Astrocyte (in vitro differentiated cells and primary cell): Measurements from ENCODE around the gene TSPAN4. TPM values are rescaled to one million over a fixed set of nuclear protein-coding genes. Genes with fewer than 3 reads are reported as not detected.
A peak's percentile ranks its signal among the peaks of the same experiment; 100 is the strongest.

Source experiments
- DNase-seq: peaks from one replicate; pipeline ENCODE4 v3.0.0-alpha.2; 2010; ENCODE audit warnings: low read depth
- FAIRE-seq: peaks from 2 replicates; lab custom pipeline; 2011; peaks lifted over from hg19 to GRCh38; lab: Jason Lieb, UNC
- H2AFZ ChIP-seq: 2 replicates; pipeline ENCODE4 v1.6.0; 2012; ENCODE audit warnings: low read depth, low read length, inconsistent platforms
- H3K27ac ChIP-seq: 2 replicates; pipeline ENCODE4 v1.5.1; 2011; ENCODE audit warnings: low read depth, low read length, inconsistent platforms
- H3K27me3 ChIP-seq: 2 replicates; pipeline ENCODE4 v1.6.0; 2011; ENCODE audit warnings: low read length, inconsistent platforms; ENCODE audit not compliant: insufficient read depth
- H3K36me3 ChIP-seq: 2 replicates; pipeline ENCODE4 v1.5.1; 2011; ENCODE audit warnings: low read length, inconsistent platforms; ENCODE audit not compliant: insufficient read depth
- H3K4me1 ChIP-seq: 2 replicates; pipeline ENCODE4 v1.5.1; 2011; ENCODE audit warnings: low read length, inconsistent platforms; ENCODE audit not compliant: insufficient read depth
- H3K4me2 ChIP-seq: 2 replicates; pipeline ENCODE4 v1.6.0; 2012; ENCODE audit warnings: low read length, inconsistent platforms
- H3K4me3 ChIP-seq: 2 replicates; pipeline ENCODE4 v1.5.1; 2011; ENCODE audit warnings: low read depth, mild to moderate bottlenecking, low read length, inconsistent platforms; ENCODE audit not compliant: insufficient read depth
- H3K79me2 ChIP-seq: 2 replicates; pipeline ENCODE4 v1.6.0; 2012; ENCODE audit warnings: mild to moderate bottlenecking, low read length, inconsistent platforms; ENCODE audit not compliant: insufficient read depth
- H3K9ac ChIP-seq: 2 replicates; pipeline ENCODE4 v1.6.0; 2012; ENCODE audit warnings: mild to moderate bottlenecking, low read length, inconsistent platforms
- H3K9me3 ChIP-seq: 2 replicates; pipeline ENCODE4 v1.5.1; 2012; ENCODE audit warnings: low read depth, mild to moderate bottlenecking, low read length, inconsistent platforms; ENCODE audit not compliant: insufficient read depth
- H4K20me1 ChIP-seq: 2 replicates; pipeline ENCODE4 v1.6.0; 2012; ENCODE audit warnings: low read length, inconsistent platforms; ENCODE audit not compliant: insufficient read depth
- H3K27ac Mint-ChIP-seq: one replicate; pipeline ENCODE4 v1.8.0; 2021; ENCODE audit warnings: mild to moderate bottlenecking, mixed read lengths; ENCODE audit not compliant: unreplicated experiment
- H3K27me3 Mint-ChIP-seq: one replicate; pipeline ENCODE4 v1.8.0; 2021; ENCODE audit warnings: low read depth, mixed read lengths; ENCODE audit not compliant: unreplicated experiment
- H3K36me3 Mint-ChIP-seq: one replicate; pipeline ENCODE4 v1.8.0; 2021; ENCODE audit warnings: low read depth, mixed read lengths; ENCODE audit not compliant: unreplicated experiment
- H3K4me1 Mint-ChIP-seq: one replicate; pipeline ENCODE4 v1.8.0; 2021; ENCODE audit warnings: low read depth, mixed read lengths; ENCODE audit not compliant: unreplicated experiment
- H3K4me3 Mint-ChIP-seq: one replicate; pipeline ENCODE4 v1.8.0; 2021; ENCODE audit warnings: mild to moderate bottlenecking, moderate library complexity, mixed read lengths; ENCODE audit not compliant: unreplicated experiment
- H3K9me3 Mint-ChIP-seq: one replicate; pipeline ENCODE4 v1.8.0; 2021; ENCODE audit warnings: mild to moderate bottlenecking, mixed read lengths; ENCODE audit not compliant: unreplicated experiment
- CTCF ChIP-seq: IDR thresholded peaks from 2 replicates; pipeline ENCODE4 v1.5.1; 2011; ENCODE audit warnings: low read depth, mild to moderate bottlenecking, inconsistent platforms, low read length, moderate library complexity; ENCODE audit not compliant: insufficient read depth
- EZH2 ChIP-seq: IDR thresholded peaks from 2 replicates; pipeline ENCODE4 v1.6.1; 2012; ENCODE audit warnings: mild to moderate bottlenecking, low read length, inconsistent platforms; ENCODE audit not compliant: insufficient read depth
- total RNA-seq: library from RNA; stranded (reverse); gene quantifications from 2 replicates; pipeline ENCODE4 v1.2.1, GENCODE V29; 2021

The TSPAN4 gene
- total RNA-seq, 1 donor from 2014 or later, result 69.5 TPM

- peaks cover 32% of the 10 kb centered on the region for H4K20me1 ChIP-seq
- Mint-ChIP-seq H3K27ac (no peak within 1 kb of the TSS), H3K4me3 (peak within 1 kb of the TSS; percentile 87), H3K4me1 (peaks cover 5% of the 10 kb centered on the region), H3K9me3 (no peaks in the 10 kb centered on the region), H3K27me3 (no peaks in the 10 kb centered on the region), H3K36me3 (peaks cover 1% of the 10 kb centered on the region)
- no peaks in the 10 kb centered on the region for H3K9me3 ChIP-seq
- H3K27ac ChIP-seq, result peak within 1 kb of the TSS; percentile 83
- peaks cover 24% of the 10 kb centered on the region for H3K4me1 ChIP-seq
- H3K4me3 ChIP-seq, result peak within 1 kb of the TSS; percentile 76
- H3K36me3 ChIP-seq, result no peaks in the 10 kb centered on the region
- H3K27me3 ChIP-seq, result no peaks in the 10 kb centered on the region
- FAIRE-seq, result no peak
- H2AFZ ChIP-seq, result peak within 1 kb of the TSS; percentile 73
- TF ChIP-seq EZH2, result no peak
- TF ChIP-seq CTCF, result no peak
- peaks cover 29% of the 10 kb centered on the region for H3K79me2 ChIP-seq
- H3K4me2 ChIP-seq, result peak within 1 kb of the TSS; percentile 98
- no peak for DNase-seq
- peak within 1 kb of the TSS; percentile 89 for H3K9ac ChIP-seq
Observed at GRCh38 chr11:818396-819128, 24.1 kb upstream of the TSPAN4 start, which contains the start of gene PNPLA2. TSS of gene PNPLA2 (plus strand) at chr11:818914. CDS start at chr11:819719, 805 bp downstream.

GRCh38 chr11:819129-819931, 23.3 kb upstream of the TSPAN4 start:
- Histone ChIP-seq H3K4me1 (peaks cover 24% of the 10 kb centered on the region), H2AFZ (peak overlapping the region; percentile 73), H3K27me3 (no peaks in the 10 kb centered on the region), H3K4me2 (peak overlapping the region; percentile 98), H3K27ac (peak overlapping the region; percentile 83), H4K20me1 (peaks cover 29% of the 10 kb centered on the region), H3K9ac (peak overlapping the region; percentile 89), H3K36me3 (no peaks in the 10 kb centered on the region), H3K9me3 (no peaks in the 10 kb centered on the region), H3K79me2 (peaks cover 27% of the 10 kb centered on the region), H3K4me3 (peak overlapping the region; percentile 76)
- no peak for TF ChIP-seq CTCF
- no peak for TF ChIP-seq EZH2
- DNase-seq (peak; percentile 47), FAIRE-seq (no peak)
- H3K4me3 Mint-ChIP-seq, result peak overlapping the region; percentile 87
- peaks cover 5% of the 10 kb centered on the region for H3K4me1 Mint-ChIP-seq
- no peaks in the 10 kb centered on the region for H3K27me3 Mint-ChIP-seq
- H3K27ac Mint-ChIP-seq, result no peak overlapping the region
- H3K9me3 Mint-ChIP-seq, result no peaks in the 10 kb centered on the region
- H3K36me3 Mint-ChIP-seq, result peaks cover 1% of the 10 kb centered on the region
